Stomach smooth muscle (tissue), 2 donors: ENCODE data around the gene CMIP.
"Not testable (repeated sequence)": the region's sequence is repeated elsewhere in the genome, so short reads cannot be mapped to it uniquely, and the experiment has no call there.

Experiments used
- H3K27ac ChIP-seq: one replicate; pipeline ENCODE4 v1.7.0; 2013; ENCODE audit warnings: mild to moderate bottlenecking, low read length, inconsistent platforms
- H3K27me3 ChIP-seq, 2 donors: one replicate each; pipeline ENCODE4 v1.7.0; 2013; ENCODE audit warnings: low read length in 2 of 2; ENCODE audit not compliant: insufficient read depth in 2 of 2, control insufficient read depth in 1 of 2
- H3K36me3 ChIP-seq, 2 donors: one replicate each; pipeline ENCODE4 v1.7.0; 2013; ENCODE audit warnings: low read length in 2 of 2; ENCODE audit not compliant: control insufficient read depth in 2 of 2, insufficient read depth in 2 of 2
- H3K4me1 ChIP-seq: one replicate; pipeline ENCODE4 v1.7.0; 2013; ENCODE audit warnings: low read length; ENCODE audit not compliant: control insufficient read depth, insufficient read depth
- H3K4me3 ChIP-seq, 2 donors: one replicate each; pipeline ENCODE4 v1.7.0; 2013; ENCODE audit warnings: low read length in 2 of 2
- H3K9ac ChIP-seq, 2 donors: one replicate each; pipeline ENCODE4 v1.7.0; 2013; ENCODE audit warnings: low read length in 2 of 2, mild to moderate bottlenecking in 1 of 2
- H3K9me3 ChIP-seq, 2 donors: one replicate each; pipeline ENCODE4 v1.7.0; 2013; ENCODE audit warnings: low read length in 2 of 2; ENCODE audit not compliant: control insufficient read depth in 2 of 2
- donor health status: healthy.
- donor health status: Pancreatic carcinoma.

The CMIP gene

DNA sequence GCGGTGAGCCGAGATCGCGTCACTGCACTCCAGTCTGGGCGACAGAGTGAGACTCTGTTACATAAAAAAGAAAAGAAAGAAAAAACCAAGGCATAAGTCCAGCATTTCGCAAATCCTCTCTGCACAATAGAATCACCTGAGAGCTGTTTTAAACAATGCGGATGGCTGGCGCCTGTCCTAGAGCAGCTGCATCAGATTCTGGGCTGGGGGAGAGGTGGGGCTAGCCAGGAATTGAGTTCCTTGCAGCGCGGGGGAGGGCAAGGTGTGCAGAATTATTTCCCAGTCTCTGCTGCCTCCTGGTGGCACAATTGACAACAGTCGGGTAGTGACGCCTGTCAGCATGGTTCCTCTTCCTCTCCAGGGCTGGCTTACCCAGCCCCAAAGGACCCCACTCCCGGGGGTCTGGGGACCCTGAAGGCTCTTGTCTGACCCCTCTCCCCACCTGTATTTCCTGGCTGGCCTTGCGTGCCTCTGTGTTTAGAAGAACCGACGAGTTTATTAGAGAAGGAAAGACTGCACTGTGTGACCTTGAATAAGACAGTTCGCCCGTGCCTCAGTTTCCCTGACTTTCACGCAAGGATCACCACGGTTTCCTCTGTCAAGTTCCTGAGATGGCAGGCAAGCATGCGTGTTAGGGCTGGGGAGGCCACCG, 293.4 kb downstream of the CMIP start:
- H3K36me3 ChIP-seq = no peaks in the 10 kb centered on the region
- peak overlapping the region in 1 of 2 donors; percentile 58 for H3K9ac ChIP-seq
- no peaks in the 10 kb centered on the region for H3K27me3 ChIP-seq
- peaks cover 6% of the 10 kb centered on the region for H3K4me1 ChIP-seq
- H3K27ac ChIP-seq = no peak overlapping the region
- no peaks in the 10 kb centered on the region for H3K9me3 ChIP-seq
- H3K4me3 ChIP-seq = peak overlapping the region; percentile 47 to 72

DNA sequence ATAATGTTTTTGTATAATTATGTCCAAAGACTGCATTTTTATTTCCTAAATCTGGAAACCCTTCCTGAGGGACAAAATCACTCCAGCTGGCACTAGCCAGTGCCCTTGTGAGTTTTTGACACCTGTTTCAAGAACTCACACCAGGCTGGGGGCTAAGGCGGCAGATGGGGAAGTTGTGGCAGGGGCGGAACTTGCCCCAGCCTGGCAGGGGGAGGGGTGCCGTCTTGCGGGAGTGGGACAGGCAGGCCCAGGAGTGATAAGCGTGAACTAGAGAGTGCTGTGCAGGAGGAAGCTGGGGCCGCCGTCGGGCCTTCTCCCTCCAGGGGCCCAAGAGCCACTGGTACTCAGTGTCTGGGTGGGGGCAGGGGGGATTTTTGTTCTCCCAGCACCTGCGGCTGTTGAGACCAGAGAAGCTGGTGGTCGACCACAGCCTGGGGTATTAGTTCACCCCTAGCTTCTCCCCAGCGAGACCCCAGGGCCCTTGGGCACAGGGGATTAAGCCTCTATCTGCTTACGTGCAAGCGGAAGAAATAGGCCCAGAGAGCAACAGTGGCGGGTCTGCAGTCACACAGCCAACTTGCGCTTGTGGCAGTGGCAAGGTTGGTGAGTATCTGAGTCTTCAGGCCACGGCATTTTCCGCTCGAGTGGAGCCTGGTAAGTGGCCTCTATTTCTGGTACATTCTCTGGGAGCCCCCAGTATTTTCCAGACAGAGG, 294.3 kb downstream of the CMIP start:
- Histone ChIP-seq H3K9me3 (no peaks in the 10 kb centered on the region), H3K27ac (no peak overlapping the region), H3K4me3 (no peak overlapping the region), H3K9ac (no peak overlapping the region), H3K36me3 (no peaks in the 10 kb centered on the region), H3K4me1 (peaks cover 6% of the 10 kb centered on the region), H3K27me3 (no peaks in the 10 kb centered on the region)

DNA sequence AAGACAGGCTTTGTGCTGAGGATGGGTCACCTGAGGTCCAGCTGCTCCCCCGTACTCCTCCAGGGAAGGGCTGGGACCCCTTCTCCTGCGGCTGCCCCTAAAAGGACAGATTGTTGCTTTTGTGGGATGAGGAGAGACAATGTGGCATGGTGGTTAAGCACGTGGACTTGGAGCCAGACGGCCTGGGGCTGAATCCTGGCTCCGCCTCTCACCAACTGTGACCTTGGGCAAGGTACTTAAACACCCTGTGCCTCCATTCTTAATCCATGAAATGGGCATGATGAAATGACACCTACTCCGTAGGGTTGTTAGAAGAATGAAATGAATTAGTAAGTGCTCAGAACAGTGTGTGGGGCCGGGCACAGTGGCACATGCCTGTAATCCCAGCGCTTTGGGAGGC, 294.9 kb downstream of the CMIP start:
- no peak overlapping the region for H3K27ac ChIP-seq
- no peak overlapping the region for H3K4me3 ChIP-seq
- no peaks in the 10 kb centered on the region for H3K9me3 ChIP-seq
- H3K4me1 ChIP-seq = peaks cover 6% of the 10 kb centered on the region
- no peaks in the 10 kb centered on the region for H3K27me3 ChIP-seq
- H3K9ac ChIP-seq = no peak overlapping the region
- H3K36me3 ChIP-seq = no peaks in the 10 kb centered on the region

DNA sequence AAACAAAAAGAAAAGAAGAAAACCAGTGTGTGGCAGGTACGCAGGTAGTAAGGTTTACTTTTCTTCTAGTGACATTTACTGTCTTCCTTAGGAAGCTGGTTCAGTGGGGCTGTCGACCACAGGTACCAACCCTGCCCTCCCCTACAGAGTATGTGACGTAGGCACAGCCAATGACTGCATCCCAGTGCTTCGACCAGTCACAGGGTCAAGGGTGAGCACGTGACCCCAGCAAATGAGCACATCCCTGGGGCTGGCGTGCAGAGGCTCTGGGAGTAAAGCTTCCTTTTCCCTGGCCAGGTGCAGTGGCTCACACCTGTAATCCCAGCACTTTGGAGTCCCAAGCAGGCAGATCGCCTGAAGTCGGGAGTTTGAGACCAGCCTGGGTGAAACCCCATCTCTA, 295.6 kb downstream of the CMIP start:
- Histone ChIP-seq H3K36me3 (no peaks in the 10 kb centered on the region), H3K9ac (no peak overlapping the region), H3K27ac (no peak overlapping the region), H3K9me3 (no peaks in the 10 kb centered on the region), H3K27me3 (no peaks in the 10 kb centered on the region), H3K4me1 (peaks cover 6% of the 10 kb centered on the region), H3K4me3 (no peak overlapping the region)

DNA sequence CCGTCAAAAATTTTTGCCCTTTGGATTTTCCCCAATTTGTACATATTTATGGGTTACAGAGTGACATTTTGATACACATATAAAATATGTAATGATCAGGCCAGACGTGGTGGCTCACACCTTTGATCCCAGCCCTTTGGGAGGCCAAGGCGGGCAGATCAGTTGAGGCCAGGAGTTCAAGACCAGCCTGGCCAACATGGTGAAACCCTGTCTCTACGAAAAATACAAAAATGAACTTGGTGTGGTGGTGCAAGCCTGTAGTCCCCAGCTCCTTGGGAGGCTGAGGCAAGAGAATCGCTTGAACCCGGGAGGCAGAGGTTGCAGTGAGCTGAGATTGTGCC, 296.8 kb downstream of the CMIP start:
- H3K4me3 ChIP-seq, H3K27ac ChIP-seq, H3K9ac ChIP-seq, H3K36me3 ChIP-seq, H3K27me3 ChIP-seq, H3K9me3 ChIP-seq: not testable (repeated sequence)
- peaks cover 11% of the 10 kb centered on the region for H3K4me1 ChIP-seq

DNA sequence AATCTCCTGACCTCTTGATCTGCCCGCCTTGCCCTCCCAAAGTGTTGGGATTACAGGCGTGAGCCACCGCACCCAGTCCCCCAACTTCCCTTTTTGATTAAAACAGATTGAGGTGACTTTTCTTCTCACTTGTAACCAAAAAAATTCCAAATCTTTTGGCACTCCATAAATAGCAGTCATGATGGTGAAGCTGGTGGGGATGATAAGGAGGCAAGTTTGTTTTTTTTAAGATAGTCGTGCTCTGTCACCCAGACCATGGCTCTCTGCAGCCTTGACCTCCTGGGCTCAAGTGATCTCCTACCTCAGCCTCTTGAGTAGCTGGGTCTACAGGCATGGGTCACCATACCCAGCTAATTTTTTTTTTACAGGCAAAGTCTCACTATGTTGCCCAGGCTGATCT, 299.8 kb downstream of the CMIP start:
- Histone ChIP-seq H3K9ac (no peak overlapping the region), H3K4me1 (peaks cover 4% of the 10 kb centered on the region), H3K4me3 (no peak overlapping the region), H3K36me3 (no peaks in the 10 kb centered on the region), H3K27me3 (no peaks in the 10 kb centered on the region), H3K27ac (no peak overlapping the region), H3K9me3 (no peaks in the 10 kb centered on the region)

DNA sequence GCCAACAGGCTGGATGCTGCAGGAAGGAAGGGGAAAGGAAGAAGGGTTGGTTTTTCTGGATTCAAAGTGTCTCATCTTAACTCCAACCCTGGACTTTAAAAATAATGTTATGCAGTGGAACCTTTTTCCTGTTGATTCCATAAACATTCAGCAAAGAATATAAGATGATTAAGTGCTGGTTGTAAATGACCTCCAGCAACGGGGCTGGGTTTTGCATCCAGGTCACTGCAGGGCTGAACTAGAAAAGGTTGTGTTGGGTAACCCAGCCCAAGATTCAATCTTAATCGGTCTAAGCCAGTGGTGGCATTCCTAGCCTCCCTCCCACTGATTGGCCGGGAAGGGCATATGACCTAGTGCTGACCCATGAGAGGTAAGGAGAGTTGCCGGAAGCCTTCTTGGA, 300.3 kb downstream of the CMIP start:
- H3K4me3 ChIP-seq = no peak overlapping the region
- no peaks in the 10 kb centered on the region for H3K27me3 ChIP-seq
- no peaks in the 10 kb centered on the region for H3K9me3 ChIP-seq
- no peak overlapping the region for H3K9ac ChIP-seq
- H3K27ac ChIP-seq = no peak overlapping the region
- peaks cover 4% of the 10 kb centered on the region for H3K4me1 ChIP-seq
- H3K36me3 ChIP-seq = no peaks in the 10 kb centered on the region

DNA sequence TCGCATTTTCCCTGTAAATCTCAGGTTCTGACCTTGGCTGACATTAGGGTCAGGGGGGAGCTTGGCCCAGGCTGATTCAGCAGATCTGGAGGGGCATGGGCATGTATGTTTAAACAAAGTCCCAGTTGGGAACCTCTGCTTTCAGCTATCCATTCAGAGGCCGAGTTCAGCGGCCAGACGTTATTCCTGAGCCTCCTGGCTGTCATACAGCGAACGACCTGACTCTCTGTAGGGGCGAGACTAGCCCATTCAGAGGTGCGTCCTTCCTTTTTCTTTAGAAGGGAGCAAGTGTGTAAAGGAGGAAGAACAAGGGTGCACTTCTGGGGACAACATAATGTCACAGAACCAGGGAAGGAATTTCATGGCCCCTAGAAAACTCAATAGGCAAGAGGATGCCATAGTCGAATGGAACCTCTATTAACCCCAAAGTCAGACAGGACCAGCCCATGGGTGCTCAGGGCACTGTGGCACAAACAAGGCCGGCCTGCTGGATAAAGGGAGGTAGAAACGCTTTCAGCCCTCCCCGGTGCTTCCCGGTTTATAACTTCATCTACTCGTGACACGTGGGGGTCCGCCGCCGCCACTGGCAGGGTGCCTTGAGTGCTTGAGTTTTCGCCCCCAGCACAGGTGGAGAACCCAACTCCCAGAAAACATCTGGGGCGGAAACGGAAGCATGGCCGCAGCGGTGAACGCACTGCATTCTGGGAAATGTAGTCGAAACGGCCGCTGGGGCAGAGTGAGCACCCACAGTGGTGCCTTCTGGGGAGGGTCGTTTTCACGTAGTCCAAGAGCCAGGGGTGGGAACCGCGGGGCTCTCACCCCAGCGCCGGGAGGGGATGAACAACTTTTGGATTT, 301.3 kb downstream of the CMIP start:
- Histone ChIP-seq H3K9ac (peak overlapping the region in 1 of 2 donors; percentile 36), H3K36me3 (no peaks in the 10 kb centered on the region), H3K4me3 (peak overlapping the region; percentile 59 to 73), H3K9me3 (no peaks in the 10 kb centered on the region), H3K4me1 (peaks cover 4% of the 10 kb centered on the region), H3K27me3 (no peaks in the 10 kb centered on the region), H3K27ac (no peak overlapping the region)

DNA sequence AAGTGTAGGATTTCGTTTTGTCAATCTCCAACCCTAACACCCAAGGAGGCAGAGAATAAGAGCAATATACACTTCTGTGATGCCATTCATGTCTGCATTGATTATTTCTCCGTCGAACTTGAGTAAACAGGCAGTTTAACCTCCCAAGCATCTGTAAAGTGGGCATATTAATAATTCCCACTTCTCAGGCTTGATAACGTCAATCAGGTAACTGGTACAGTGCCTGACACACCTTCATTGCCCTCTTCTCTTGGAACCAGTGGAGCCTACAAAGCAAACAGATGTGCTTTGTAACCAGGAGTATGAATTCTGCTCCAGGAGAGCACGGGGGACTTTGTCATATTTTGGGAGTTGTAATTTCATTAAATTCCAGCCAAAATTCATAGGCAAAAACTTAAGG, 302.0 kb downstream of the CMIP start:
- no peak overlapping the region for H3K9ac ChIP-seq
- no peaks in the 10 kb centered on the region for H3K36me3 ChIP-seq
- peaks cover 4% of the 10 kb centered on the region for H3K4me1 ChIP-seq
- no peaks in the 10 kb centered on the region for H3K27me3 ChIP-seq
- H3K9me3 ChIP-seq = no peaks in the 10 kb centered on the region
- H3K4me3 ChIP-seq = peak overlapping the region; percentile 59 to 73
- no peak overlapping the region for H3K27ac ChIP-seq

DNA sequence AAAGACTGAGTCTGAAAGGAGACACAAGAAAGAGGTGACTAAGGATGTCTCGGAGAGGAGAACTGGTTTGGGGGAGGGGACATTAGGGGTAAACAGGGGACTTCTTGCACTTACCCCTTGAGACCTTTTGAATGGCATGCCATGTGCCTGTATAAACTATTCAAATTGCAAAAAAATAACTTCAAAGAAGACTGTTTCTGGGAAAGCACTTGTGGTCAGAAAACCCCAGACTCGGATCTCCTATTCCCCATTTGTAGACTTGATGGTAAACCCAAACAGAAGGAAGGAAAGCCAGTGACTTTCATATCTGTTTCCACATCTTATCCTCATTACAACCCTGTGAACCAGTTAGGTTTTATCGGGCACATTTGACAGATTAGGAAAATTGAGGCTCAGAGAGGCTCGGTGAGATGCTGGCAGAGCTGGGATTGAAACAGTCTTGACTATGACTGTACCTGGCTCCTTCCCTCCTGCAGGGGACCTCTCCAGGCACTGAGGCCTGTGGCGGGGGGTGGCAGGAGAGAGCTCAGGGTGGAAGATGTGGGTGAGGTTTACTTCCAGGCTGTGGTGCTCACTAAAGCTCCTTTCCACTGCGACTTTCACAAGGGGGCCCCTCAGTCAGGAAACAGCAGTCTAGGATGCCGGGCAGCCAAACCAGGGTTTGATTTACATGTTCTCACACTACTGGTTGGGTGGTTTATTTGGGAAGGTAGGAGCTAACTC, 304.0 kb downstream of the CMIP start:
- H3K36me3 ChIP-seq = no peaks in the 10 kb centered on the region
- H3K27ac ChIP-seq = no peak overlapping the region
- H3K4me1 ChIP-seq = peaks cover 4% of the 10 kb centered on the region
- H3K9ac ChIP-seq = no peak overlapping the region
- no peaks in the 10 kb centered on the region for H3K27me3 ChIP-seq
- no peaks in the 10 kb centered on the region for H3K9me3 ChIP-seq
- no peak overlapping the region for H3K4me3 ChIP-seq
